Stomach (tissue), 9 donors: ENCODE measurements around the gene SMAP1. TPM values are rescaled to one million over a fixed set of nuclear protein-coding genes. Genes with fewer than 3 reads are reported as not detected.

Experiments used
- DNase-seq, 2 donors: peaks; one replicate each; pipeline versions ENCODE4 v3.0.0 to v3.0.0-alpha.2; 2013 to 2019
- H3K27ac ChIP-seq, 5 donors: fragments of 200-600 bp in 4 of 5; sonication (generic) in 4 of 5; one replicate each; pipeline ENCODE4 v1.5.1; 2013 to 2019; ENCODE audit warnings: mild to moderate bottlenecking in 1 of 5, moderate library complexity in 1 of 5
- H3K27me3 ChIP-seq, 3 donors: fragments of 200-600 bp; sonication (generic); one replicate each; pipeline ENCODE4 v1.5.1; 2017 to 2019; ENCODE audit warnings: mixed run types in 1 of 3
- H3K36me3 ChIP-seq, 4 donors: fragments of 200-600 bp; sonication (generic); 1 replicate in 3 of 4; 2 replicates in 1 of 4; pipeline ENCODE4 v1.5.1; 2016 to 2019
- H3K4me1 ChIP-seq, 4 donors: fragments of 200-600 bp; sonication (generic); one replicate each; pipeline ENCODE4 v1.5.1; 2016 to 2019
- H3K4me3 ChIP-seq, 4 donors: fragments of 200-600 bp; sonication (generic) in 3 of 4; one replicate each; pipeline ENCODE4 v1.5.1; 2016 to 2019; ENCODE audit warnings: mild to moderate bottlenecking in 1 of 4
- H3K9me3 ChIP-seq, 4 donors: fragments of 200-600 bp; sonication (generic); one replicate each; pipeline ENCODE4 v1.5.1; 2016 to 2019
- EP300 ChIP-seq: sonication (generic); formaldehyde crosslinking; IDR thresholded peaks from one replicate; pipeline ENCODE4 v1.6.1; 2017; ENCODE audit warnings: antibody characterized with exemption
- POLR2A ChIP-seq, 4 donors: fragments of 450-650 bp; IDR thresholded peaks; one replicate each; pipeline ENCODE4 v1.6.1; 2016; ENCODE audit warnings: antibody characterized with exemption in 4 of 4, control low read depth in 2 of 4, mild to moderate bottlenecking in 1 of 4, moderate library complexity in 1 of 4
- POLR2AphosphoS5 ChIP-seq, 3 donors: sonication (generic); formaldehyde crosslinking; IDR thresholded peaks; one replicate each; pipeline ENCODE4 v1.6.1; 2016; ENCODE audit warnings: antibody characterized with exemption in 3 of 3
- WGBS, 5 donors: extraction: QIAGEN DNeasy Blood & Tissue Kit in 3 of 5; methylation state at CpG; one replicate each; pipeline versions ENCODE4 v1.1.5 to v1.1.7; 2013 to 2018; 5-methylcytosine and 5-hydroxymethylcytosine counted together
- intact Hi-C: fragments of 100-400 bp; cut with DNase I; formaldehyde crosslinking; loops from one replicate; pipeline ENCODE4 v1.15.1; 2023; ENCODE audit warnings: low total_unique reads
- polyA plus RNA-seq, 3 donors: library from polyadenylated mRNA; stranded (reverse); fragments of 200-250 nt; gene quantifications; one replicate each; pipeline ENCODE4 v1.2.3, GENCODE V29; 2013
- total RNA-seq, 5 donors: library from RNA; depleted of rRNA; stranded (reverse); fragments of >200 nt; gene quantifications; one replicate each; pipeline versions ENCODE4 v1.1.0 to v1.2.3, GENCODE V29; 2014 to 2016
- TF ChIP-seq, protein P1 (sequence below), 7 experiments: fragments of 450-650 bp in 4 of 7; fragments of 200-600 bp in 3 of 7; sonication (generic) in 3 of 7; IDR thresholded peaks; one replicate each; pipeline ENCODE4 v1.5.1; 2016 to 2019; ENCODE audit warnings: antibody characterized with exemption in 7 of 7, control low read depth in 2 of 7, mild to moderate bottlenecking in 1 of 7
- donor health status: healthy with polysubstance abuse.
- donor health status: Bipolar disorder and iron deficiency.
- donor health status: healthy.

The SMAP1 gene
- total and polyA plus RNA-seq, 8 donors: 13.4 to 65.3 (median 25.4) TPM

DNA sequence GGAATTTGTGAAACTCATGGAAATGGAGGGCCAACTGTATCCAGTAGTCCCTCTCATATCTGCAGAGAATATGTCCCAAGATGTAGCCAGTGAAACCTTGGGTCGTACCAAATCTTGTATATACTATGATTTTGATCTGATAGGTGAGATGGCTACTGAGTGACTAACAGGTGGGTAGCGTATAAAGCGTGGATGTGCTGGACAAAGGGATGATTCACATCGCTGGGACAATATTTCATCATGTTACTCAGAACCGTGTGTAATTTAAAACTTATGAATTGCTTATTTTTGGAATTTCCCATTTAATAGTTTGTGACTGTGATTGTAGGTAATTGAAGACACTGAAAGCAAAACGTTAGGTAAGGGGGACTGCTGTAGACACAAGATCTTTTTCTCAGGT, 144.1 kb downstream of the SMAP1 start:
- no peak overlapping the region for H3K27ac ChIP-seq
- H3K4me1 ChIP-seq: peaks cover 0 to 17% (median 0%) of the 10 kb centered on the region in 4 donors
- TF ChIP-seq POLR2AphosphoS5 (IDR thresholded peaks at IDR 0.05): no peak
- TF ChIP-seq POLR2A (IDR thresholded peaks at IDR 0.05): no peak
- TF ChIP-seq, protein P1, sequence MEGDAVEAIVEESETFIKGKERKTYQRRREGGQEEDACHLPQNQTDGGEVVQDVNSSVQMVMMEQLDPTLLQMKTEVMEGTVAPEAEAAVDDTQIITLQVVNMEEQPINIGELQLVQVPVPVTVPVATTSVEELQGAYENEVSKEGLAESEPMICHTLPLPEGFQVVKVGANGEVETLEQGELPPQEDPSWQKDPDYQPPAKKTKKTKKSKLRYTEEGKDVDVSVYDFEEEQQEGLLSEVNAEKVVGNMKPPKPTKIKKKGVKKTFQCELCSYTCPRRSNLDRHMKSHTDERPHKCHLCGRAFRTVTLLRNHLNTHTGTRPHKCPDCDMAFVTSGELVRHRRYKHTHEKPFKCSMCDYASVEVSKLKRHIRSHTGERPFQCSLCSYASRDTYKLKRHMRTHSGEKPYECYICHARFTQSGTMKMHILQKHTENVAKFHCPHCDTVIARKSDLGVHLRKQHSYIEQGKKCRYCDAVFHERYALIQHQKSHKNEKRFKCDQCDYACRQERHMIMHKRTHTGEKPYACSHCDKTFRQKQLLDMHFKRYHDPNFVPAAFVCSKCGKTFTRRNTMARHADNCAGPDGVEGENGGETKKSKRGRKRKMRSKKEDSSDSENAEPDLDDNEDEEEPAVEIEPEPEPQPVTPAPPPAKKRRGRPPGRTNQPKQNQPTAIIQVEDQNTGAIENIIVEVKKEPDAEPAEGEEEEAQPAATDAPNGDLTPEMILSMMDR (IDR thresholded peaks at IDR 0.05): no peak
- TF ChIP-seq EP300: no peak
- peaks cover 0 to 10% (median 3%) of the 10 kb centered on the region in 4 donors for H3K36me3 ChIP-seq
- 87 to 91% (median 90%) methylated on average over 6 of the region's 6 CpGs for WGBS, 5 donors
- DNase-seq: no peak
- no peaks in the 10 kb centered on the region for H3K27me3 ChIP-seq
- intact Hi-C loops: no loop called here
- no peak overlapping the region for H3K4me3 ChIP-seq
- H3K9me3 ChIP-seq: no peaks in the 10 kb centered on the region

DNA sequence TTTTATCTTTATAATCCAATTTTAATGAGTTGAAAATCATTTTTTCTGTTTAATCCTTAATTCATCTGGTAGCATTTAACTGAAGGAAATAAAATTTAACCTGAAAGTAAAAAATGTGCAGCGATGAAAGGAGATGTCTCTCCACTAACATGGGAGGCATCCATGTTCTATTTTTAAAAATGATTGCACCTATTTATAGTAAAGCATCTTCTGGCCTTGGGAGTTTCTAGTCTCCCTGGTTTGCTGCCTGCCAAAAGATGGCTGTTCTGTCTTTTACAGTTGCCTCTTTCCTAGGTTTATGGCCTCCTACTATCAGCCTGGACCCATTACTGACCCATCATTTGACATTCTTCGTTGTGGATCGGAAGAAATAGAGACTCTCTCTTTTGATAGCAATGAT, 146.2 kb downstream of the SMAP1 start:
- TF ChIP-seq, protein P1 (IDR thresholded peaks at IDR 0.05): no peak
- TF ChIP-seq POLR2AphosphoS5 (IDR thresholded peaks at IDR 0.05) (no peak), POLR2A (IDR thresholded peaks at IDR 0.05) (no peak), EP300 (no peak)
- DNase-seq: no peak
- peaks cover 0 to 10% (median 2%) of the 10 kb centered on the region in 4 donors for H3K36me3 ChIP-seq
- no peak overlapping the region for H3K27ac ChIP-seq
- WGBS, 5 donors: 64 to 90% (median 87%) methylated on average over 3 of the region's 3 CpGs
- intact Hi-C loops: no loop called here
- no peaks in the 10 kb centered on the region for H3K27me3 ChIP-seq
- no peaks in the 10 kb centered on the region for H3K9me3 ChIP-seq
- peaks cover 0 to 19% (median under 1%) of the 10 kb centered on the region in 4 donors for H3K4me1 ChIP-seq
- H3K4me3 ChIP-seq: no peak overlapping the region

DNA sequence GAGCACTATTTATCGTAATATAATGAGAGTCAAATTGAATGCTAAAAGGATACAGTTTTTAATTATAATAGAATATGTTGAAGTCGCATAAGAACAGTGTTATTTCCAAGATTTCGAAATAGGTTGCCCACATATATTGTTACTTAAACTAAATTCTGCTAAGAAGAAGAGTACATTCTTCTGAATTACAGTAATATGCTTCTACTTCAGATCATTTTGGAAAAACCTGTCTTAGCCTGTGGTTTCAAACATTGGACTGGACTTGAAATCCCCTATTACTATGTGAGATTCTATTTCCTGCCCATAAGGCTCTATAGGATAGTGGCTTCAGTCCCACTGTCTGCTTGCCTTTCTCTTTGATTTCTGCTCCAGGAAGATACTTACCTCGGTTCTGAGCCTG, 152.0 kb downstream of the SMAP1 start:
- 90 to 95% (median 93%) methylated on average over 4 of the region's 4 CpGs for WGBS, 5 donors
- H3K36me3 ChIP-seq: peaks cover 0 to 3% (median under 1%) of the 10 kb centered on the region in 4 donors
- H3K27me3 ChIP-seq: no peaks in the 10 kb centered on the region
- TF ChIP-seq EP300 (no peak), POLR2AphosphoS5 (IDR thresholded peaks at IDR 0.05) (no peak), POLR2A (IDR thresholded peaks at IDR 0.05) (no peak)
- TF ChIP-seq, protein P1 (IDR thresholded peaks at IDR 0.05): no peak
- no peaks in the 10 kb centered on the region for H3K9me3 ChIP-seq
- no peak overlapping the region for H3K4me3 ChIP-seq
- H3K4me1 ChIP-seq: peaks cover 0 to 28% (median 10%) of the 10 kb centered on the region in 4 donors
- intact Hi-C loops: no loop called here
- DNase-seq: no peak
- H3K27ac ChIP-seq: no peak overlapping the region

DNA sequence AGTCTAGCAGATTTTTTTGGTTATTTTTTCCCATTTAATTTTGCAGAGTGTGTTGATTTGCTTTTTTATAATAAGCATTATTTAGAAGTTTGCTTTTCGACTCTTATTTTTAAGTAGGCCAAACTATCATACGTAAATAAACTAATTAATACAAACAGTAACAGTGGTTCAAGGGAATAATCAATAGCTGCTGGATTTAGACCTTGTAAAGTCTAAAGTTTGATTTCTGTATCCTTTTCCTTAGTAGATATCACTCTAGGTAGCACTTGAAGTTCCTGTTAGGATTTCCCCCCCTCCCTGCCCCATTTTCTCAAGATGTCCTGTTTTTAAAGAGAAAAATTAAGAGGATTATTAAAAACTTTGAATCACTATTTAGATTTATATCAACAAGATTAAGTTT, 153.1 kb downstream of the SMAP1 start:
- Histone ChIP-seq H3K4me3 (no peak overlapping the region), H3K9me3 (no peaks in the 10 kb centered on the region), H3K27me3 (no peaks in the 10 kb centered on the region), H3K4me1 (peaks cover 0 to 20% (median 9%) of the 10 kb centered on the region in 4 donors), H3K27ac (no peak overlapping the region), H3K36me3 (peaks cover 0 to 6% (median 3%) of the 10 kb centered on the region in 4 donors)
- WGBS, 5 donors: 70 to 91% (median 83%) methylated on average over 2 of the region's 2 CpGs
- intact Hi-C loops: no loop called here
- no peak for DNase-seq
- no peak for TF ChIP-seq POLR2A (IDR thresholded peaks at IDR 0.05)
- no peak for TF ChIP-seq EP300
- TF ChIP-seq, protein P1 (IDR thresholded peaks at IDR 0.05): no peak
- no peak for TF ChIP-seq POLR2AphosphoS5 (IDR thresholded peaks at IDR 0.05)
